Colonic mucosa (tissue), 4 donors: ENCODE results near the gene TTC9B. TPM values are rescaled to one million over a fixed set of nuclear protein-coding genes. Genes with fewer than 3 reads are reported as not detected.

Experiments used
- DNase-seq: peaks from one replicate; pipeline ENCODE4 v3.0.0-alpha.2; 2020
- H3K27ac ChIP-seq: fragments of 200-600 bp; one replicate; pipeline ENCODE4 v1.8.0; 2021
- H3K27me3 ChIP-seq: fragments of 200-600 bp; one replicate; pipeline ENCODE4 v1.8.0; 2021
- H3K36me3 ChIP-seq: fragments of 200-600 bp; one replicate; pipeline ENCODE4 v1.8.0; 2021
- H3K4me1 ChIP-seq: fragments of 200-600 bp; one replicate; pipeline ENCODE4 v1.8.0; 2021; ENCODE audit warnings: mild to moderate bottlenecking
- H3K4me3 ChIP-seq: fragments of 200-600 bp; one replicate; pipeline ENCODE4 v1.8.0; 2021
- H3K9ac ChIP-seq, 2 donors: one replicate each; pipeline ENCODE4 v1.7.0; 2013; ENCODE audit warnings: control low read depth in 2 of 2, low read depth in 2 of 2, low read length in 2 of 2
- H3K9me3 ChIP-seq: fragments of 200-600 bp; one replicate; pipeline ENCODE4 v1.8.0; 2021
- CTCF ChIP-seq: fragments of 200-600 bp; IDR thresholded peaks from one replicate; pipeline ENCODE4 v1.8.0; 2022; ENCODE audit warnings: antibody characterized with exemption, mild to moderate bottlenecking
- intact Hi-C: fragments of 100-400 bp; cut with DNase I; formaldehyde crosslinking; loops from one replicate; pipeline ENCODE4 v1.14.1; 2022
- total RNA-seq, 2 donors: library from RNA; stranded (reverse); fragmentation: NEBNext Ultra II Directional in 1 of 2; extraction: Animal tissue kit (Norgen Biotek cat#: 25700) in 1 of 2; gene quantifications; one replicate each; pipeline ENCODE4 v1.2.1, GENCODE V29; 2021
- donor health status: healthy.
- donor health status: DM: no; HTN: no; CAD: no.
- donor health status: DM: no; HTN: no; CAD: no.

Gene TTC9B
- total RNA-seq, 2 donors from 2014 or later: 0.30 to 0.69 TPM

GRCh38 chr19:40265055-40265762, 47.0 kb upstream of the TTC9B start:
- Histone ChIP-seq H3K9ac (no peak overlapping the region), H3K27me3 (no peaks in the 10 kb centered on the region), H3K4me3 (no peak overlapping the region), H3K36me3 (no peaks in the 10 kb centered on the region), H3K9me3 (no peaks in the 10 kb centered on the region), H3K27ac (no peak overlapping the region), H3K4me1 (no peaks in the 10 kb centered on the region)
- intact Hi-C loops: no loop called here
- no peak for TF ChIP-seq CTCF
- DNase-seq: no peak

GRCh38 chr19:40264314-40265054, 46.3 kb upstream of the TTC9B start:
- no peaks in the 10 kb centered on the region for H3K36me3 ChIP-seq
- intact Hi-C loops: no loop called here
- H3K27me3 ChIP-seq: no peaks in the 10 kb centered on the region
- no peak overlapping the region for H3K27ac ChIP-seq
- TF ChIP-seq CTCF: no peak
- H3K4me1 ChIP-seq: no peaks in the 10 kb centered on the region
- no peak for DNase-seq
- no peaks in the 10 kb centered on the region for H3K9me3 ChIP-seq
- H3K4me3 ChIP-seq: no peak overlapping the region
- no peak overlapping the region for H3K9ac ChIP-seq

GRCh38 chr19:40263440-40264313, 45.5 kb upstream of the TTC9B start:
- Histone ChIP-seq H3K4me1 (no peaks in the 10 kb centered on the region), H3K27me3 (no peaks in the 10 kb centered on the region), H3K9ac (no peak overlapping the region), H3K9me3 (no peaks in the 10 kb centered on the region), H3K36me3 (no peaks in the 10 kb centered on the region), H3K4me3 (no peak overlapping the region), H3K27ac (no peak overlapping the region)
- no peak for DNase-seq
- TF ChIP-seq CTCF: no peak
- intact Hi-C loops: no loop called here

GRCh38 chr19:40262422-40262821, 44.2 kb upstream of the TTC9B start:
- H3K27ac ChIP-seq: no peak overlapping the region
- no peak overlapping the region for H3K4me3 ChIP-seq
- no peaks in the 10 kb centered on the region for H3K27me3 ChIP-seq
- no peak for TF ChIP-seq CTCF
- intact Hi-C loops: no loop called here
- H3K36me3 ChIP-seq: no peaks in the 10 kb centered on the region
- H3K9ac ChIP-seq: no peak overlapping the region
- H3K9me3 ChIP-seq: no peaks in the 10 kb centered on the region
- no peak for DNase-seq
- no peaks in the 10 kb centered on the region for H3K4me1 ChIP-seq

- TF ChIP-seq CTCF: no peak
- no peaks in the 10 kb centered on the region for H3K9me3 ChIP-seq
- H3K9ac ChIP-seq: no peak overlapping the region
- H3K36me3 ChIP-seq: no peaks in the 10 kb centered on the region
- no peak overlapping the region for H3K27ac ChIP-seq
- no peaks in the 10 kb centered on the region for H3K27me3 ChIP-seq
- H3K4me3 ChIP-seq: no peak overlapping the region
- intact Hi-C loops: no loop called here
- no peak for DNase-seq
- no peaks in the 10 kb centered on the region for H3K4me1 ChIP-seq
Measured at GRCh38 chr19:40261631-40262030, 43.4 kb upstream of the TTC9B start.
